NB4 (cell line): ENCODE results near the gene INHBE.
A peak's percentile ranks its signal among the peaks of the same experiment; 100 is the strongest.

Experiments
- DNase-seq: peaks from one replicate; pipeline ENCODE4 v3.0.0; 2010; ENCODE audit warnings: low read depth
- H3K4me3 ChIP-seq: one replicate; pipeline ENCODE4 v1.5.1; 2011; ENCODE audit warnings: mild to moderate bottlenecking, low read depth, low read length, moderate library complexity
- CTCF ChIP-seq: IDR thresholded peaks from one replicate; pipeline ENCODE4 v1.5.1; 2012; ENCODE audit warnings: low read depth, low read length
- MAX ChIP-seq: IDR thresholded peaks from 2 replicates; pipeline ENCODE4 v1.6.1; 2011; ENCODE audit warnings: low read depth, low read length
- MYC ChIP-seq: IDR thresholded peaks from 2 replicates; pipeline ENCODE4 v1.6.1; 2011; ENCODE audit warnings: low read depth, low read length
- POLR2A ChIP-seq: IDR thresholded peaks from 2 replicates; pipeline ENCODE4 v1.6.1; 2011; ENCODE audit warnings: mild to moderate bottlenecking; ENCODE audit not compliant: insufficient read length; ENCODE audit errors: extremely low read depth

INHBE gene

GRCh38 chr12:57477710-57478681, 22.9 kb downstream of the INHBE start:
- TF ChIP-seq MYC (no peak; the same call in 1 of the 2 replicates), CTCF (no peak), MAX (peak; percentile 6; the same call in 1 of the 2 replicates)
- peak; percentile 82 for DNase-seq
- peak overlapping the region; percentile 51 for H3K4me3 ChIP-seq

GRCh38 chr12:57479043-57479375, 23.9 kb downstream of the INHBE start:
- no peak overlapping the region for H3K4me3 ChIP-seq
- DNase-seq, result no peak
- no peak for TF ChIP-seq MAX

- peak; percentile 74 for DNase-seq
- TF ChIP-seq POLR2A (no peak), CTCF (no peak), MYC (peak; percentile 65; the same call in 1 of the 2 replicates), MAX (peak; percentile 25; the same call in 1 of the 2 replicates)
- H3K4me3 ChIP-seq, result no peak within 1 kb of the TSS
Observed at GRCh38 chr12:57479376-57480115, 24.4 kb downstream of the INHBE start, which contains the start of gene ARHGAP9. Gene ARHGAP9 (minus strand): TSS chr12:57479866. CDS start chr12:57479406, 460 bp downstream.

- no peak overlapping the region for H3K4me3 ChIP-seq
- TF ChIP-seq CTCF (no peak), MYC (no peak), POLR2A (no peak), MAX (no peak)
- DNase-seq, result peak; percentile 30
Observed at GRCh38 chr12:57481671-57482070, 26.6 kb downstream of the INHBE start.

GRCh38 chr12:57483466-57483865, 28.4 kb downstream of the INHBE start:
- no peak for DNase-seq
- TF ChIP-seq MYC, result no peak
- no peak for TF ChIP-seq MAX
- no peak for TF ChIP-seq CTCF
- TF ChIP-seq POLR2A, result no peak
- H3K4me3 ChIP-seq, result no peak overlapping the region

GRCh38 chr12:57485695-57486094, 30.6 kb downstream of the INHBE start:
- DNase-seq, result no peak
- TF ChIP-seq MYC (no peak), CTCF (no peak), POLR2A (no peak), MAX (no peak)
- H3K4me3 ChIP-seq, result no peak overlapping the region
